GM21717 (cell line): ENCODE measurements around the gene ZNF236.
"Not testable (repeated sequence)": the region's sequence is repeated elsewhere in the genome, so short reads cannot be mapped to it uniquely, and the experiment has no call there.

Experiments
- ATAC-seq: cut with Tn5 transposase; IDR thresholded peaks from one replicate; pipeline ENCODE4 v1.9.1; 2021; ENCODE audit warnings: mild to moderate bottlenecking, moderate library complexity; ENCODE audit not compliant: unreplicated experiment

Gene ZNF236

DNA sequence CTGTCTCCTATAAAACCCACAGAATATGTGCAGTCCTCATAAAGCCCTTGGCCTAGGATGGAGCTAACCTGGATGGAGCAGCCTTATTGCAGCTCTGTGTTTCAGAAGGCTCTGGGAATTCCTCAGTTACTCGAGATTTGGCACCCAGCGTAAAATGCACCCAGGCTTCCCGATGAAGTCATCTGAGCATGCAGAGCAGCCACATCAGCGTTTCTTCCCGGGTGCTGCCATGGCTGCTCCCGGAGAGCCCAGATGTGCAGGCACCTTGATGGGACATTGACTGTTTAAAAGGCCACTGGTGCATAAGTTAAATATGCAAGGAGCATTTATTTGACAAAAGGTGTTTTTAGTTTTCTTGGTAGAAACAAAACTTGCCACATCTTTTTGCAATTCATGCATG lies 195.0 kb downstream of the ZNF236 start:
- no peak for ATAC-seq

DNA sequence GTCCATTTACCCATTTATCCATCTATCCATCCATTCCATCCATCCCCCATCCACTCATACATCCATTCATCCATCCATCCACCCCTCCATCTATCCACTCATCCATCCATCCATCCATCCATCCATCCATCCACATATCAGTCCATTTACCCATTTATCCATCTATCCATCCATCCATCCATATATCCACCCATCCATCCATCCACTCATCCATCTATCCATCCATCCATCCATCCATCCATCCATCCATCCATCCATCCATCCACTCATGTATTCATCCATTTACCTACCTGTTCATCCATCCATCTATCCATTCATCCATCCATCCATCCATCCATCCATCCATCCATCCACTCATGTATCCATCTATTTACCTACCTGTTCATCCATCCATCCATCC lies 196.3 kb downstream of the ZNF236 start:
- ATAC-seq: not testable (repeated sequence)

DNA sequence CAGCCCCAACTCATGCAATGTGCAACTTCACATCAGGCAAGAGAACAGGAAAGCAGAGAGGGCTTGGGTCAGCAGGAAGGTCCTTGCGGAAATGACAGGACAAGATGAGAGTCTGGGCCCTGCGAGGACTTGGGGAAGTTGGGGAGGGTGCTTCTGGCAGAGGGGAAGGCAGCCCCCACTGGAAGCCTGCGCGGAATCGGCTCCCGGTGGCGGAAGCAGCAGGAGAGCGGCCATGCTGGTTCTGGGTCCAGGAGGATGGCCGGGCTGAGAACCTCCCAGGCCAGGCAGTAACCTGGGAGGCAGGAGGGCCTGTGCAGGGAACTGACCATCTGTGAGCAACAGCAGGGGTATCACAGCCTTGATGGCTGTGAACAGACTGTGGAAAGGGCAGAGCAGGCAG lies 197.3 kb downstream of the ZNF236 start:
- no peak for ATAC-seq
